ENCODE data around the gene RTL5. TPM values are rescaled to one million over a fixed set of nuclear protein-coding genes. Genes with fewer than 3 reads are reported as not detected.
"Not testable (repeated sequence)": the region's sequence is repeated elsewhere in the genome, so short reads cannot be mapped to it uniquely, and the experiment has no call there.

RTL5 gene
- polyA plus RNA-seq, 1 donor from 2014 or later = 10.5 TPM

DNA sequence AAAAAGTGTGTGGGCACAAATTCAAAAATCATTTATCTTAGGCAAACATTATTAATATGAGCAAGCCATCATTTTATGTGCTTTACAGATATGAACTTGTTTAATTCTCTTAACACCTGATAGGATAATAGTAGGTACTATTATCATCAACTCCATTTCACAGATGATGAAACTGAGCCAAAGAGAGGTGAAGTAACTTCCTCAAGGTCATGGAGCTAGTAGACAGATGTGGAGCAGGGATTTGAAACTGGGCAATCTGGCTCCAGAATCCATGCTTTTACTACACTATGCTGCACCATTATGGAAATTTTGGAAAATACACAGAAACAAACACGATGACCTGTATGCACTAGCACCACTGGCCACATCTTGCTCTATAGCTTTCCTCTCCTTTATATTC, 48.8 kb upstream of the RTL5 start:
- H3K9ac ChIP-seq (ENCODE audit: low read length) = peak overlapping the region; percentile 82

DNA sequence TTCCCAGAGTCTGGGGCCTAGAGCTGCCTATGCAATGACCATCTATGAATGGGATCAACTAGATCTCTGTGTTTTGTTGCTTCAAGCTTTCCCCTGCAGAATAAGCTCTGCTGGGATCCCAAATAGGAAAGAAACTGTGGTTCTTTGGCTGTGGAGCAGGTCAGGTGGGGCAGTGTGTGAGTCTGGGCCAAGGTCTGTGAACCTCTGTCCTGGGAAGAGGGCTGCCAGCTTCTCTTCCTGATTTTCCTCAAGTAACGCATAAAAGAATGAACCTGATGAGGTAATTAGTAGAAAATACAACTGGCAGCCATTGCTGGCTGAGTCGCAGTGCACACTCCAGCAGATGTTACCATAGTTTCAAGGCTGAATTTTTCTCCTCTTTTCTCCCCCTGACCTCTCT, 45.3 kb upstream of the RTL5 start:
- Histone ChIP-seq H3K9me3 (ENCODE audit: low read length) (no peaks in the 10 kb centered on the region), H3K27ac (ENCODE audit: low read length) (no peak overlapping the region), H3K9ac (ENCODE audit: low read length) (no peak overlapping the region), H3K79me2 (replicated peaks; ENCODE audit: insufficient read depth, low read length) (no peaks in the 10 kb centered on the region), H3K4me2 (ENCODE audit: low read length) (no peak overlapping the region), H3F3A (ENCODE audit: insufficient read depth, low read length, poor library complexity, severe bottlenecking) (no peaks in the 10 kb centered on the region), H3K9me2 (ENCODE audit: insufficient read depth, low read length) (no peaks in the 10 kb centered on the region), H3K27me3 (ENCODE audit: insufficient read depth, low read depth, low read length) (no peaks in the 10 kb centered on the region), H3K36me3 (ENCODE audit: insufficient read depth, low read length) (no peaks in the 10 kb centered on the region), H2AFZ (ENCODE audit: low read depth, low read length) (no peak overlapping the region), H3K4me3 (ENCODE audit: low read length) (no peak overlapping the region), H4K20me1 (ENCODE audit: insufficient read depth) (no peaks in the 10 kb centered on the region)
- TF ChIP-seq, protein P1, sequence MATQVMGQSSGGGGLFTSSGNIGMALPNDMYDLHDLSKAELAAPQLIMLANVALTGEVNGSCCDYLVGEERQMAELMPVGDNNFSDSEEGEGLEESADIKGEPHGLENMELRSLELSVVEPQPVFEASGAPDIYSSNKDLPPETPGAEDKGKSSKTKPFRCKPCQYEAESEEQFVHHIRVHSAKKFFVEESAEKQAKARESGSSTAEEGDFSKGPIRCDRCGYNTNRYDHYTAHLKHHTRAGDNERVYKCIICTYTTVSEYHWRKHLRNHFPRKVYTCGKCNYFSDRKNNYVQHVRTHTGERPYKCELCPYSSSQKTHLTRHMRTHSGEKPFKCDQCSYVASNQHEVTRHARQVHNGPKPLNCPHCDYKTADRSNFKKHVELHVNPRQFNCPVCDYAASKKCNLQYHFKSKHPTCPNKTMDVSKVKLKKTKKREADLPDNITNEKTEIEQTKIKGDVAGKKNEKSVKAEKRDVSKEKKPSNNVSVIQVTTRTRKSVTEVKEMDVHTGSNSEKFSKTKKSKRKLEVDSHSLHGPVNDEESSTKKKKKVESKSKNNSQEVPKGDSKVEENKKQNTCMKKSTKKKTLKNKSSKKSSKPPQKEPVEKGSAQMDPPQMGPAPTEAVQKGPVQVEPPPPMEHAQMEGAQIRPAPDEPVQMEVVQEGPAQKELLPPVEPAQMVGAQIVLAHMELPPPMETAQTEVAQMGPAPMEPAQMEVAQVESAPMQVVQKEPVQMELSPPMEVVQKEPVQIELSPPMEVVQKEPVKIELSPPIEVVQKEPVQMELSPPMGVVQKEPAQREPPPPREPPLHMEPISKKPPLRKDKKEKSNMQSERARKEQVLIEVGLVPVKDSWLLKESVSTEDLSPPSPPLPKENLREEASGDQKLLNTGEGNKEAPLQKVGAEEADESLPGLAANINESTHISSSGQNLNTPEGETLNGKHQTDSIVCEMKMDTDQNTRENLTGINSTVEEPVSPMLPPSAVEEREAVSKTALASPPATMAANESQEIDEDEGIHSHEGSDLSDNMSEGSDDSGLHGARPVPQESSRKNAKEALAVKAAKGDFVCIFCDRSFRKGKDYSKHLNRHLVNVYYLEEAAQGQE (IDR thresholded peaks at IDR 0.05; ENCODE audit: borderline replicate concordance) = no peak
- TF ChIP-seq EZH2 (IDR thresholded peaks at IDR 0.05; ENCODE audit: borderline replicate concordance, insufficient read depth, low read length, poor library complexity, severe bottlenecking) (no peak), TAF1 (IDR thresholded peaks at IDR 0.05; ENCODE audit: low read depth) (no peak), RAD21 (conservative IDR thresholded peaks at IDR 0.05) (no peak), POLR2AphosphoS5 (IDR thresholded peaks at IDR 0.05) (no peak)

More for the DNA sequence above, 48.8 kb upstream of the RTL5 start:
- Histone ChIP-seq H3K4me3 (ENCODE audit: low read length) (peak overlapping the region; percentile 80), H3K36me3 (ENCODE audit: insufficient read depth, low read length) (no peaks in the 10 kb centered on the region), H4K20me1 (ENCODE audit: insufficient read depth) (no peaks in the 10 kb centered on the region), H3K9me2 (ENCODE audit: insufficient read depth, low read length) (no peaks in the 10 kb centered on the region), H3K4me2 (ENCODE audit: low read length) (peak overlapping the region; percentile 65), H3K9me3 (ENCODE audit: low read length) (no peaks in the 10 kb centered on the region), H3F3A (ENCODE audit: insufficient read depth, low read length, poor library complexity, severe bottlenecking) (no peaks in the 10 kb centered on the region), H3K79me2 (replicated peaks; ENCODE audit: insufficient read depth, low read length) (no peaks in the 10 kb centered on the region), H2AFZ (ENCODE audit: low read depth, low read length) (no peak overlapping the region), H3K27me3 (ENCODE audit: insufficient read depth, low read depth, low read length) (no peaks in the 10 kb centered on the region), H3K27ac (ENCODE audit: low read length) (peak overlapping the region; percentile 93)
- no peak for TF ChIP-seq RAD21 (conservative IDR thresholded peaks at IDR 0.05)
- no peak for TF ChIP-seq SMC3 (conservative IDR thresholded peaks at IDR 0.05; ENCODE audit: poor library complexity)
- no peak for TF ChIP-seq POLR2AphosphoS5 (IDR thresholded peaks at IDR 0.05)
- no peak for TF ChIP-seq EZH2 (IDR thresholded peaks at IDR 0.05; ENCODE audit: borderline replicate concordance, insufficient read depth, low read length, poor library complexity, severe bottlenecking)
- TF ChIP-seq EP300 (conservative IDR thresholded peaks at IDR 0.05; ENCODE audit: poor library complexity, severe bottlenecking) = no peak

DNA sequence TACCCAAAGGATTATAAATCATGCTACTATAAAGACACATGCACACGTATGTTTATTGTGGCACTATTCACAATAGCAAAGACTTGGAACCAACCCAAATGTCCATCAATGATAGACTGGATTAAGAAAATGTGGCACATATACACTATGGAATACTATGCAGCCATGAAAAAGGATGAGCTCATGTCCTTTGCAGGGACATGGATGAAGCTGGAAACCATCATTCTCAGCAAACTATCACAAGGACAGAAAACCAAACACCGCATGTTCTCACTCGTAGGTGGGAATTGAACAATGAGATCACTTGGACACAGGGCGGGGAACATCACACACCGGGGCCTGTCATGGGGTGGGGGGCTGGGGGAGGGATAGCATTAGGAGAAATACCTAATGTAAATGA, 44.6 kb upstream of the RTL5 start:
- H3K9me3 ChIP-seq (ENCODE audit: low read length); H2AFZ ChIP-seq (ENCODE audit: low read depth, low read length); H3K4me2 ChIP-seq (ENCODE audit: low read length); H3K9me2 ChIP-seq (ENCODE audit: insufficient read depth, low read length); H3K27ac ChIP-seq (ENCODE audit: low read length); H3K79me2 ChIP-seq (replicated peaks; ENCODE audit: insufficient read depth, low read length); H3K27me3 ChIP-seq (ENCODE audit: insufficient read depth, low read depth, low read length); H3K36me3 ChIP-seq (ENCODE audit: insufficient read depth, low read length); H4K20me1 ChIP-seq (ENCODE audit: insufficient read depth); H3F3A ChIP-seq (ENCODE audit: insufficient read depth, low read length, poor library complexity, severe bottlenecking); H3K4me3 ChIP-seq (ENCODE audit: low read length); H3K9ac ChIP-seq (ENCODE audit: low read length): not testable (repeated sequence)
